ENCODE results near the gene TARS2. TPM values are rescaled to one million over a fixed set of nuclear protein-coding genes. Genes with fewer than 3 reads are reported as not detected.

The TARS2 gene
- total and polyA plus RNA-seq, 2 of the 13 experiments (the other 11 are each of a cell fraction or from before 2014, with no cell fraction given), result 21.3 to 22.8 TPM

GRCh38 chr1:150473659-150474058 is 13.6 kb upstream of the TARS2 start (continued):
- TF ChIP-seq KAT8 (CRISPR knock-in tag; IDR thresholded peaks at IDR 0.05) (peak; percentile 53; the same call in 1 of the 2 replicates), ZBTB8A (CRISPR knock-in tag; IDR thresholded peaks at IDR 0.05; ENCODE audit: borderline replicate concordance, low read depth) (no peak), RARG (CRISPR knock-in tag; IDR thresholded peaks at IDR 0.05; ENCODE audit: low read depth) (no peak), ZNF605 (CRISPR knock-in tag; IDR thresholded peaks at IDR 0.05) (no peak), TARDBP (CRISPR knock-in tag; IDR thresholded peaks at IDR 0.05) (peak; percentile 70; the same call in 1 of the 2 replicates), SIX1 (CRISPR knock-in tag; IDR thresholded peaks at IDR 0.05; ENCODE audit: borderline replicate concordance) (peak; percentile 65; the same call in 1 of the 2 replicates), ZBTB3 (CRISPR knock-in tag; IDR thresholded peaks at IDR 0.05; ENCODE audit: borderline replicate concordance, low read depth) (no peak), ZGPAT (CRISPR knock-in tag; IDR thresholded peaks at IDR 0.05) (peak; percentile 59), TRIM22 (IDR thresholded peaks at IDR 0.05) (no peak)
- TF ChIP-seq, protein P1, sequence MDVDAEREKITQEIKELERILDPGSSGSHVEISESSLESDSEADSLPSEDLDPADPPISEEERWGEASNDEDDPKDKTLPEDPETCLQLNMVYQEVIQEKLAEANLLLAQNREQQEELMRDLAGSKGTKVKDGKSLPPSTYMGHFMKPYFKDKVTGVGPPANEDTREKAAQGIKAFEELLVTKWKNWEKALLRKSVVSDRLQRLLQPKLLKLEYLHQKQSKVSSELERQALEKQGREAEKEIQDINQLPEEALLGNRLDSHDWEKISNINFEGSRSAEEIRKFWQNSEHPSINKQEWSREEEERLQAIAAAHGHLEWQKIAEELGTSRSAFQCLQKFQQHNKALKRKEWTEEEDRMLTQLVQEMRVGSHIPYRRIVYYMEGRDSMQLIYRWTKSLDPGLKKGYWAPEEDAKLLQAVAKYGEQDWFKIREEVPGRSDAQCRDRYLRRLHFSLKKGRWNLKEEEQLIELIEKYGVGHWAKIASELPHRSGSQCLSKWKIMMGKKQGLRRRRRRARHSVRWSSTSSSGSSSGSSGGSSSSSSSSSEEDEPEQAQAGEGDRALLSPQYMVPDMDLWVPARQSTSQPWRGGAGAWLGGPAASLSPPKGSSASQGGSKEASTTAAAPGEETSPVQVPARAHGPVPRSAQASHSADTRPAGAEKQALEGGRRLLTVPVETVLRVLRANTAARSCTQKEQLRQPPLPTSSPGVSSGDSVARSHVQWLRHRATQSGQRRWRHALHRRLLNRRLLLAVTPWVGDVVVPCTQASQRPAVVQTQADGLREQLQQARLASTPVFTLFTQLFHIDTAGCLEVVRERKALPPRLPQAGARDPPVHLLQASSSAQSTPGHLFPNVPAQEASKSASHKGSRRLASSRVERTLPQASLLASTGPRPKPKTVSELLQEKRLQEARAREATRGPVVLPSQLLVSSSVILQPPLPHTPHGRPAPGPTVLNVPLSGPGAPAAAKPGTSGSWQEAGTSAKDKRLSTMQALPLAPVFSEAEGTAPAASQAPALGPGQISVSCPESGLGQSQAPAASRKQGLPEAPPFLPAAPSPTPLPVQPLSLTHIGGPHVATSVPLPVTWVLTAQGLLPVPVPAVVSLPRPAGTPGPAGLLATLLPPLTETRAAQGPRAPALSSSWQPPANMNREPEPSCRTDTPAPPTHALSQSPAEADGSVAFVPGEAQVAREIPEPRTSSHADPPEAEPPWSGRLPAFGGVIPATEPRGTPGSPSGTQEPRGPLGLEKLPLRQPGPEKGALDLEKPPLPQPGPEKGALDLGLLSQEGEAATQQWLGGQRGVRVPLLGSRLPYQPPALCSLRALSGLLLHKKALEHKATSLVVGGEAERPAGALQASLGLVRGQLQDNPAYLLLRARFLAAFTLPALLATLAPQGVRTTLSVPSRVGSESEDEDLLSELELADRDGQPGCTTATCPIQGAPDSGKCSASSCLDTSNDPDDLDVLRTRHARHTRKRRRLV (CRISPR knock-in tag; IDR thresholded peaks at IDR 0.05), result no peak
- TF ChIP-seq, protein P2, sequence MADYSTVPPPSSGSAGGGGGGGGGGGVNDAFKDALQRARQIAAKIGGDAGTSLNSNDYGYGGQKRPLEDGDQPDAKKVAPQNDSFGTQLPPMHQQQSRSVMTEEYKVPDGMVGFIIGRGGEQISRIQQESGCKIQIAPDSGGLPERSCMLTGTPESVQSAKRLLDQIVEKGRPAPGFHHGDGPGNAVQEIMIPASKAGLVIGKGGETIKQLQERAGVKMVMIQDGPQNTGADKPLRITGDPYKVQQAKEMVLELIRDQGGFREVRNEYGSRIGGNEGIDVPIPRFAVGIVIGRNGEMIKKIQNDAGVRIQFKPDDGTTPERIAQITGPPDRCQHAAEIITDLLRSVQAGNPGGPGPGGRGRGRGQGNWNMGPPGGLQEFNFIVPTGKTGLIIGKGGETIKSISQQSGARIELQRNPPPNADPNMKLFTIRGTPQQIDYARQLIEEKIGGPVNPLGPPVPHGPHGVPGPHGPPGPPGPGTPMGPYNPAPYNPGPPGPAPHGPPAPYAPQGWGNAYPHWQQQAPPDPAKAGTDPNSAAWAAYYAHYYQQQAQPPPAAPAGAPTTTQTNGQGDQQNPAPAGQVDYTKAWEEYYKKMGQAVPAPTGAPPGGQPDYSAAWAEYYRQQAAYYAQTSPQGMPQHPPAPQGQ (CRISPR knock-in tag; IDR thresholded peaks at IDR 0.05; ENCODE audit: borderline replicate concordance), result 0 out of 2 replicates have a peak, but pooled peaks have one; percentile 70
- TF ChIP-seq, protein P3, sequence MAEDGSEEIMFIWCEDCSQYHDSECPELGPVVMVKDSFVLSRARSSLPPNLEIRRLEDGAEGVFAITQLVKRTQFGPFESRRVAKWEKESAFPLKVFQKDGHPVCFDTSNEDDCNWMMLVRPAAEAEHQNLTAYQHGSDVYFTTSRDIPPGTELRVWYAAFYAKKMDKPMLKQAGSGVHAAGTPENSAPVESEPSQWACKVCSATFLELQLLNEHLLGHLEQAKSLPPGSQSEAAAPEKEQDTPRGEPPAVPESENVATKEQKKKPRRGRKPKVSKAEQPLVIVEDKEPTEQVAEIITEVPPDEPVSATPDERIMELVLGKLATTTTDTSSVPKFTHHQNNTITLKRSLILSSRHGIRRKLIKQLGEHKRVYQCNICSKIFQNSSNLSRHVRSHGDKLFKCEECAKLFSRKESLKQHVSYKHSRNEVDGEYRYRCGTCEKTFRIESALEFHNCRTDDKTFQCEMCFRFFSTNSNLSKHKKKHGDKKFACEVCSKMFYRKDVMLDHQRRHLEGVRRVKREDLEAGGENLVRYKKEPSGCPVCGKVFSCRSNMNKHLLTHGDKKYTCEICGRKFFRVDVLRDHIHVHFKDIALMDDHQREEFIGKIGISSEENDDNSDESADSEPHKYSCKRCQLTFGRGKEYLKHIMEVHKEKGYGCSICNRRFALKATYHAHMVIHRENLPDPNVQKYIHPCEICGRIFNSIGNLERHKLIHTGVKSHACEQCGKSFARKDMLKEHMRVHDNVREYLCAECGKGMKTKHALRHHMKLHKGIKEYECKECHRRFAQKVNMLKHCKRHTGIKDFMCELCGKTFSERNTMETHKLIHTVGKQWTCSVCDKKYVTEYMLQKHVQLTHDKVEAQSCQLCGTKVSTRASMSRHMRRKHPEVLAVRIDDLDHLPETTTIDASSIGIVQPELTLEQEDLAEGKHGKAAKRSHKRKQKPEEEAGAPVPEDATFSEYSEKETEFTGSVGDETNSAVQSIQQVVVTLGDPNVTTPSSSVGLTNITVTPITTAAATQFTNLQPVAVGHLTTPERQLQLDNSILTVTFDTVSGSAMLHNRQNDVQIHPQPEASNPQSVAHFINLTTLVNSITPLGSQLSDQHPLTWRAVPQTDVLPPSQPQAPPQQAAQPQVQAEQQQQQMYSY (CRISPR knock-in tag; IDR thresholded peaks at IDR 0.05), result no peak
